GM19239 (cell line): ENCODE data around the gene GGTLC2.

Source experiments
- DNase-seq: peaks from one replicate; pipeline ENCODE4 v3.0.0; 2011; ENCODE audit warnings: low spot score; ENCODE audit not compliant: insufficient read length
- FAIRE-seq: peaks from 2 replicates; lab custom pipeline; 2011; peaks lifted over from hg19 to GRCh38; lab: Jason Lieb, UNC

Gene GGTLC2

DNA sequence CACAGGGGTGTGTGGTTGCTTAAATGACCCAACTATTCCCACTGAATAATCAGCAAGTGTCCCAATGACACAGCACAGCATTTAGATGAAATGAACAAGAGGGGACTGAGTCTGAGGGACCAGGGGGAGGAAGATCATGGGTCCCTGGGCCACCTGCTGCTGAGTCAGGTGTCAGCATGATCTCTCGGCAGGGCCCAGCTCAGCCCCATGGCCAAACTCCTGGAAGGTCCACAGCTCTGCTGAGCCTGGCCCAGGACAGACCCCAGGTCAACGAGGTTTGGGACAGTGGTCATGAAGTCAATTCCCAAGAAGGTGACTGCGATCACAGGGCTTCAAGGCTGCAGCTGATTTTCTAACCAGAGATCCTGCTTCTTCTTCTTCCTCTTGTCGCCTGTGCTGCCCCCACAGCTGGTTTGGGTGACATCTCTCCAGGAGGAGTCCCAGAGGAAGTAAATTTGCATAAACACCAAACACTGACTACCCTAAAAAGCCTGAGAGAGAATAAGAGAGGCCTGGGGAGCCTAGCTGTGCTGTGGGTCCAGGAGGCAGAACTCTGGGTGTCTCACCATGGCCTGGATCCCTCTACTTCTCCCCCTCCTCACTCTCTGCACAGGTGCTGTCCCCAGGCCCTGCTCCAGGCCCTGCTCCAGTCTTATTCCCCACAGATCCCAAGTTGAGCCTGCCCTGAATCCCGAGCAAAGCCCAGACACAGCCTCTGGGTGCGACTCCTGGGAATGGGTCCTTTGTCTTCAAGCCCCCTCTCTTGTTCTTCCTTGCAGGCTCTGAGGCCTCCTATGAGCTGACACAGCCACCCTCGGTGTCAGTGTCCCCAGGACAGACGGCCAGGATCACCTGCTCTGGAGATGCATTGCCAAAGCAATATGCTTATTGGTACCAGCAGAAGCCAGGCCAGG, 42.0 kb downstream of the GGTLC2 start:
- DNase-seq (peak; percentile 50), FAIRE-seq (peak; percentile 95)

DNA sequence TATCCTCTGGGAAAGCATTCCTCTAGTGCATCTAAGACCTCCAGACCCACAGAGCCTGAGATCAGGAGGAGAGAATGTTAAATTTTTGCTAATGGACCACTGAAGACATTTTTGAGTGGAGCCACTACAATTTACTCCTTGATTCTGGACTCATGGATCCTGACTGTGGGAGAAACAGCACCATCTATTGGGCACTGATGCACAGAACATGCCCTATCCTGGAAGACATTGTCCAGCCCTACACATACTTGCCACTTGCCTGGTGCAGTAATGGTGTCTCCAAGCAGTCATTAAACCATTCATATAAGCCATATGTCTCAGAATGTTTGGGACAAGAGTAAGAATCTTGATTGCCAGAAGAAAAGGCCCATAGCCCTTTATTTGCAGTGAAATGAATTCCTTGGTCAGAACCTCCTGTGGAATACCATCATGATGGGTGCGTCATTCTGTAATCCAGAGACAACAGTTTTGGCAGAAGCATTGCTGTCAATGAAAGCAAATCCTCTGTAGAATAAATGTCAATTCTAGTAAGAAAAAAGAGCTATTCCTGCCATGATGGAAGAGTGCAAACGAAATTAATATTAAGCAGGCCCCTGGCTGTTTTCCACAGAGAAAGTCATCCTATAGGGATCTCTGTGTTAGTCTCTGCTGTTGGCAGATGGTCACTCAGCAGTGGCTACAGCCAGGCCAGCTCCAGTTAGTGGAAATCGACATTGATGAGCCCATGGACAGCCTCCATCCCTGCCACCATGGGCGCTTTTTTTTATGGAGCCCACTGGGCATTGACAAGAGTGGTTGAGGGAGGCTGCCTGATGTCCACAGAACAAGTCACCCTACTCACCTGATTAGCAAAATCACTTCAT, 43.5 kb downstream of the GGTLC2 start:
- DNase-seq, result no peak
- peak; percentile 97 for FAIRE-seq

DNA sequence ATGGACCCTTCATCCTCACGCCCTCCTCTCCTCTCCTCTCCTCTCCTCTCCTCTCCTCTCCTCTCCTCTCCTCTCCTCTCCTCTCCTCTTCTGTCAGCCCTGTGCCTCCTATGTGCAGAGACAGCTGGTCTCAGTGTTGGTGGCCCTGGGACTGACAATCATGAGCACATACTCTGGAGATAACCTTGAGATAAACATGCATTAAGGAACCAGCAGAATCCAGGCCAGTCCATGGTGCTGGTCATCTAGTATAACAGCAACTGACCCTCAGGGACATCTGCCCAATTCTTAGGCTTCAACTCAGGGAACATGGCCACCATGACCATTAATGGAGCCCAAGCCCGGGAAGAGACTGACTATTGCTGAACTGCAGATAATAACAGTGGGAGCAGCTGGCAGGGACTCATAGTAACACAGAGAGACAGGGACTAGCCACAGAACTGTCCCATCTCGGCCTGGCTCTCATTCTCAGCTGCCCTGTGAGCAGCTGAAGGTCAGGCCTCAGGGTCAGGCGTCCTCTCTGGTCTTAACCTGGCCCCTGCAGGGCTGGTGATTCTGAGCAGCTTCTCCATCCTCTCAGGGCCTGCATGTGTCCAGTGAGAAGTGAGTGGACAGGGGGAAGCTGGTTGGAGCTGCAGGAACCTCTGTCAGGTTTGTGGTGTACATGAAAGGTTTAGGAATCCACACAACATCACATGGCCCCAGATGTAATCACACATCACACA, 45.4 kb downstream of the GGTLC2 start:
- FAIRE-seq (no peak), DNase-seq (no peak)

DNA sequence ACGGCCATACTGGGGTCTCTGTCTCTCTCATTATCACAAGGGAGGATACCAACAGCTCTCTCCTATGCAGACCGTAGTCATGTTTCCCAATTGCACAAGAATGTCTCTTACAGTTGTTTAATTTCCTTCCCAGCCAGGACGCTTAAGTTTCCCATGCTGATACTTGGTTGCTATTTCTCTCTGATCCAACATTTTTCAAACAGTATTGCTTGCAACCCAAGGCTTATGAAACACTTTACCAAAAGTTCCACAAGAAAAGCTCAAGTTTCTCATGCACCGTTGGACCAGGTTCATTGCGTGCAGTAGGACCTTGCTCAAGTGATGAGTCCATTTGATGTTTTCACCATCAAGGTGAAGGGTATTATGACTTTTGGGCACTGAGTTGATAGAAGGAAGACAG, 46.6 kb downstream of the GGTLC2 start:
- no peak for FAIRE-seq
- no peak for DNase-seq

DNA sequence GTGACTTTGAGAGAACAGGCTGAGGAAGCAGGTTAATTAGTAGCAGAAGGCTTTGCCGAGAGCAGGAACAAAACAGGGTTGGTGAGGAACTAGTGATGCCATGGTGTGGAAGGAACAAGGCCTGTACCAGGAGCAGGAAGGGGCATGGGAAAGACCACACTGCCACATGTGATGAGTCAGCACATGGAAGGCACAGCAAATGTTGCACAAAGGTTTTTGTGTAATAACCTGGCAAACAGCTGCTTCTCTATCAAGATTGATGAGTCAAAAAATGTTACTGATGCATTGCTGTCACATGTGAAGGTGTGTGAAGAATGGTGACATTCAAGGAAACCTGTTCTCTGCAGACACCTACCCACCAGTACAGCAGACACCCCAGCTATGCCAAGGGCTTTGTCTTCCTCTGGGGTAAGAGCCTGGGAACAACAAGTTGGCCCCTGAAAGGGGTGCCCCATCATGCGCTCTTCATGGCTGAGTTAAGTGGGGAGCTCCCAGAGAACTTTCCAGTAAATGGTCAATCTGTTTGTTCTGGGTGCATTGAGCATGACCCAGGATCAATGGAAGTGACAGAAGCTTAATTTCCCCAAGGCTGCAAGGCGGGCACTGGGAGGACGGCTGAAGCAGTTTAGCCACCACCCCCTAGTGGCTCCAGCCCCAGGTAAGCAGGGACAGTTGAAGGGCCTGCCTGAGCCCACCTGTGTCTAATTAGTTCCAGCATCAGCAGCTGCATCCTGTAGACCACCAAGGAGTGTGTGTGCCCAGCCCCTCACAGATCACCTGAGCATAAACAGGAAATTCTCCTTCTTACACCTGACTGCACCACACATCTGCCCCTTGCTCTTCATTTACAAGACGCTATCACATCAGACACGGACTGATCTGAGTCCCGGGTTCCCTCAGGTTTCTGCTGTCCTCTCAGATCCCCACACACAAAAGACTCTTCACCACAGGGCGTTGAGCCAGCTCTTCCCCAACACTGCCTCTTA, 47.6 kb downstream of the GGTLC2 start:
- DNase-seq (no peak), FAIRE-seq (no peak)

DNA sequence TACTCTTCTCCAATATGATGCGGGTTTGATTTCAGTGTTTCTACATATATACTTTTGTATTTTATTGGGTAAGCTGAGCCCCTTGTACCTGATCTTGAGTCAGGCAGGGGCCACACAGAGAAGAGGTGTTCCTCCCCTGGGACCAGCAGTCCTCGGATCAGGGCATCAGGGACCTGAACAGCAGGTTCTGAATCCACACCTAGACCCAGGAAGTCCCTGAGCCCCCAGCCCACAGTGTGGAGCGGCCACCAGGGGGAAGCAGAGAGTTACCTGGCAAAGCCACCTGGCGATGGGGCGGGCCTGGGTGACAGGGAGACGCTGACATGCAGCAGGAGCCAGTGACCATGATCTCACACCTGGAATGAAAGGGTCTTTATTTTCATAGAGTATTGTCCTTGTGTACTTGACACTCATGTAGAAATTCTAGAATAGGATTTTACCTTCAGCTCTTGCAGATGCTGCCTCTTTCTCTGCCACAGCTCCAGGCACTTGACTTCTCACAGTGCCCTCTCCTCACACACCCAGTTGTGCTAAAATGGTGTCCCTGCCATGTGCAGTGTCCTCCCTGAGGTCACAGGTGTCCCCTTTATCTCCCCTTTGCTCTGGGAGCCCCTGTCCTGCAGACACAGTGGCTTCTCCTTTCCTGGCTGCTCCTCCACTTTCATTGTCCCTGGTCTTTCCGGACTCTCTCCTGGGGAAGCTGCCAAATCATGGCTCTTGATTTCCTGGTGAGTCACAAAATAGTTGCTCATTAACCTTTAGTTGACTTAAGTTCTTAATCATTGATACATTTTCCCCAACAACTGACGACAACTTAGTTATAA, 48.5 kb downstream of the GGTLC2 start:
- DNase-seq (peak; percentile 22), FAIRE-seq (peak; percentile 80)

DNA sequence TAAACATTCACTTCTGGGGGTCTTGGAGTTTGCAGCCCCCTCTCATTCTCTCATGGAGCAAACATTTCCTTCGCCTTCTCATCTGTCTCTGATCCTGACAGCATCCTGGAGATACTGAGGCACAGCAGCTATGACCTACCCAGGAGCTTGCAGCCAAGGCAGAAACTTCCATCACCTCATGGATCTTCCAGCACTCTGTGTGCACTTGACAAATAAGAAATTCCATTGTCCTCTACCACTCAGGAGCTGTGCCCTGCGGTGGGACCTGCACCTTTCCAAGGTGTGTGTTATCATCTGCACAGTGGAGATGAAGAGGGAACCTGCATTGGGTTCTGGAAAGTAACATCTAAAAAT, 49.1 kb downstream of the GGTLC2 start:
- no peak for DNase-seq
- FAIRE-seq, result no peak

DNA sequence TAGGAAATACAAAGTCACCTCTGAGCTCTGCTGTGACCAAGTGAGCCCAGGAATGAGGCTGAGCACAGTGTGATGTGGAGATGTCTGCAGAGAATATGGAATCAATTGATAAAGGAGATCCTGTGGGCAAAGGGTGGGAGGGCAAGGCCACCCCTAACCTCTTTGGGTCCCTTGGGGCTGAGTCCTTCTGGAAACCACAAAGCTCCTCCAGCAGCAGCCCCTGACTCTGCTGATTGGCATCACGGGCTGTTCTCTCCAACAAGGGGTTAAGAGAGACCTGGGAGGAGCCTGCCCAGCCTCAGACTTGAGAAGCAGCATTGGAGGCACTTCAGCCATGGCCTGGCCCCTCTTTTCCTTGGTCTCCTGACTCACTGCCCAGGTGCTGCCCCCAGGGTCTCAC, 49.7 kb downstream of the GGTLC2 start:
- DNase-seq, result no peak
- no peak for FAIRE-seq

DNA sequence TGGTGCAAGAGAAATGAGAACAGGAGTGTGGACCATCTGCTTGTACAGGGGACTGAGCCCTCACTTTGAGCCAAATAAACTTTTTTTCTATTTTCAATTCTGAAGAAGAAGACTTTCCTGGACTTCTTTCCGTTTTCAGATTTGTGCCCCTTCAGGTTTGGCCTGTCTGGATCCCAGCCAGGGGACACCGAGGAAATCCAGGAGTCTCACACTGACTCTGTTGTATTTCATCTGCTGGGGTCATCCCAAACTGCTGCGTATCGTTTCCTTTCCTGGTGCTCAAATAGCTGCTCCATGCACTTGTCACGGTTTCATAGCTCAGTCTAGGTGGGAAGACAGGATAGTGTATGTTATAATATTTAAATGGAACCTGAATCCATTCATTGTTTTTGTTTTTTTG, 51.7 kb downstream of the GGTLC2 start:
- DNase-seq (no peak), FAIRE-seq (no peak)
